ENCODE data around the gene ZCCHC14. TPM values are rescaled to one million over a fixed set of nuclear protein-coding genes. Genes with fewer than 3 reads are reported as not detected.

ZCCHC14 gene
- total and polyA plus RNA-seq, 2 experiments from 2014 or later: 2.7 to 6.3 TPM

- Histone ChIP-seq H3K9me3 (ENCODE audit: low read depth) (no peaks in the 10 kb centered on the region), H3K4me3 (no peak overlapping the region), H3K9me2 (ENCODE audit: insufficient read depth) (no peaks in the 10 kb centered on the region), H3K27ac (no peak overlapping the region), H3F3A (ENCODE audit: insufficient read depth) (peaks cover 20% of the 10 kb centered on the region), H4K20me1 (ENCODE audit: insufficient read depth) (no peaks in the 10 kb centered on the region), H3K4me1 (ENCODE audit: insufficient read depth) (peaks cover 16% of the 10 kb centered on the region), H3K36me3 (ENCODE audit: low read depth) (no peaks in the 10 kb centered on the region), H3K4me2 (ENCODE audit: unreplicated experiment) (no peak overlapping the region), H3K9ac (no peak overlapping the region), H3K79me2 (ENCODE audit: insufficient read depth) (peaks cover 5% of the 10 kb centered on the region), H3K27me3 (replicated peaks; ENCODE audit: insufficient read depth) (no peaks in the 10 kb centered on the region), H2AFZ (no peak overlapping the region)
- TF ChIP-seq EZH2 (IDR thresholded peaks at IDR 0.05; ENCODE audit: insufficient read depth, poor library complexity, severe bottlenecking) (no peak), EZH2phosphoT487 (IDR thresholded peaks at IDR 0.05; ENCODE audit: insufficient read depth, low read depth) (no peak)
- DNase-seq: no peak
- in situ Hi-C loops (cut with MboI): no loop called here
- whole genome bisulfite sequencing, 2 experiments (ENCODE audit: low coverage in 1 of 2, low lambda C conversion rate in 2 of 2, missing lambda C conversion rate in 2 of 2): 93 to 99% methylated on average over 2 of the region's 2 CpGs
Measured at GRCh38 chr16:87496447-87496801, 3.6 kb upstream of the ZCCHC14 start.

DNA sequence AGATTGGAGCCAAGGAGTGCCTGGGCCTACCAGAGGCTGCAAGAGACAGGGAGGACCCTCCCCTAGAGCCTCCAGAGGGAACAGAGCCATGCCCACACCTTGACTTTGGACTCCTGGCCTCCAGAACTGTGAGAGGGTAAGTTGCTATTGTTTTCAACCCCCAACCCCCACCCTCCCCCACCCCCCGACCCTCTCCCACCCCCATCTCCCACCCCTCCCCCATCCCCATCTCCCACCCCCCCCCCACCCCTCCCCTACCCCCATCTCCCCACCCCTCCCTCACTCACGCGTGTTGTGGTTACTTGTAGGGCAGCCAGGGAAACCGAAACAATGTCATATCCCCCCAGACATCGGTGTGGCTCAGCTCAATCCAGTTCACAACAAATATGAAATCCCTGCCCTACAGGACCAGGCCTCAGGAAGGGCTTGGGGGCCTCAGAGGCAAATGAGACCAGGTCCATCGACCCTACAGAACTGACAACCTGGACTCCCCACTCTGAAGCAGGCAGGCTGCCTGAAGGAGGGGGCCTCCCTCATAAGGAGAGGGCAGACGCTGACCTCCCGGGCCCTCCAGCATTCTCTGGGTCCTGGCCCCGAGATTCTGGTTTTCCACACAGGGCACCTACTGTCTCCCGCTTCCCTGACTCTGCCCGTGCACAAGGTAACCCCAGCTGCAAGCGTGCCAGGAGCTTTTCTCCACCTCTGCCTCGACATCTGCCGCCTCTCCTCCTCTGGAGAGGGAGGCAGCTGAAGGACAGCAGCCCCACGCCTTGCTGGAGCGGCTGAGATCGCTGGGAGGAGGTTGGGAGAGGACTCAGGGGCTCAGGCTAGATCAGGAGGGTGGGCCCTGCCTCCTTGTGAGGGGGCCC, 3.0 kb upstream of the ZCCHC14 start:
- no peaks in the 10 kb centered on the region for H3K36me3 ChIP-seq (ENCODE audit: low read depth)
- no peak overlapping the region for H3K9ac ChIP-seq
- in situ Hi-C loops (cut with MboI): no loop called here
- no peak for DNase-seq
- no peak overlapping the region for H3K4me2 ChIP-seq (ENCODE audit: unreplicated experiment)
- H3K9me2 ChIP-seq (ENCODE audit: insufficient read depth): no peaks in the 10 kb centered on the region
- WGBS, 2 experiments (ENCODE audit: low coverage in 1 of 2, low lambda C conversion rate in 2 of 2, missing lambda C conversion rate in 2 of 2): 79 to 88% methylated on average over 15 to 16 of the region's 17 CpGs
- H2AFZ ChIP-seq: no peak overlapping the region
- peaks cover 20% of the 10 kb centered on the region for H3F3A ChIP-seq (ENCODE audit: insufficient read depth)
- peaks cover 11% of the 10 kb centered on the region for H3K79me2 ChIP-seq (ENCODE audit: insufficient read depth)
- H4K20me1 ChIP-seq (ENCODE audit: insufficient read depth): no peaks in the 10 kb centered on the region
- no peak overlapping the region for H3K27ac ChIP-seq
- no peaks in the 10 kb centered on the region for H3K27me3 ChIP-seq (replicated peaks; ENCODE audit: insufficient read depth)
- no peak overlapping the region for H3K4me3 ChIP-seq
- H3K9me3 ChIP-seq (ENCODE audit: low read depth): no peaks in the 10 kb centered on the region
- H3K4me1 ChIP-seq (ENCODE audit: insufficient read depth): peaks cover 16% of the 10 kb centered on the region
- TF ChIP-seq EZH2 (IDR thresholded peaks at IDR 0.05; ENCODE audit: insufficient read depth, poor library complexity, severe bottlenecking) (no peak), EZH2phosphoT487 (IDR thresholded peaks at IDR 0.05; ENCODE audit: insufficient read depth, low read depth) (no peak)

- Histone ChIP-seq H3K4me2 (ENCODE audit: unreplicated experiment) (peak overlapping the region; percentile 83), H3K9ac (peak overlapping the region; percentile 50), H3K27me3 (replicated peaks; ENCODE audit: insufficient read depth) (no peaks in the 10 kb centered on the region), H3K27ac (no peak overlapping the region), H3K79me2 (ENCODE audit: insufficient read depth) (peaks cover 32% of the 10 kb centered on the region), H4K20me1 (ENCODE audit: insufficient read depth) (peaks cover 4% of the 10 kb centered on the region; the same call in 1 of the 2 replicates), H3K9me2 (ENCODE audit: insufficient read depth) (no peaks in the 10 kb centered on the region), H3K36me3 (ENCODE audit: low read depth) (no peaks in the 10 kb centered on the region), H3K4me3 (peak overlapping the region; percentile 67), H3K9me3 (ENCODE audit: low read depth) (no peaks in the 10 kb centered on the region), H3F3A (ENCODE audit: insufficient read depth) (peaks cover 12% of the 10 kb centered on the region), H2AFZ (peak overlapping the region; percentile 83), H3K4me1 (ENCODE audit: insufficient read depth) (peaks cover 21% of the 10 kb centered on the region)
- 27% methylated on average over 22 to 23 of the region's 23 CpGs for WGBS, 2 experiments (ENCODE audit: low coverage in 1 of 2, low lambda C conversion rate in 2 of 2, missing lambda C conversion rate in 2 of 2)
- peak; percentile 61 for DNase-seq
- TF ChIP-seq EZH2 (IDR thresholded peaks at IDR 0.05; ENCODE audit: insufficient read depth, poor library complexity, severe bottlenecking) (no peak), EZH2phosphoT487 (IDR thresholded peaks at IDR 0.05; ENCODE audit: insufficient read depth, low read depth) (no peak)
- in situ Hi-C loops (cut with MboI): no loop called here
Measured at GRCh38 chr16:87493608-87494280, 920 bp upstream of the ZCCHC14 start.

DNA sequence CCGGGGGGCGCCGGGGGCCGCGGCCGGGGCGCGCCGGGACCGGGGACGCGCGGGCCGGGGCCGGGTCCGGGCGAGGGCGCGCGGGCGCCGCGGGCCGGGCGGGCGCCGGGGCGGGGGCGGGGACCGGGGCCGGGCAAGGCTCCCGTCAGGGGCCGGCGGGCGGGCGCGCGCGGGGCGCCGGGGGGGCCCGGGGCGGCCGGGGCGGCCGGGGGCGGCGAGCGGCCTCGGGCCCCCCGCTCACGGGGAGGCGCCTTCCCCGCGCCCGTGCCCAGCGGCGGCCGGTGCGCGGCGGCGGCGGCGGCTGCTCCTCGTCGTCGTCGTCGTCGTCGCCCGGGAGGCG, 563 bp downstream of the ZCCHC14 start:
- H3F3A ChIP-seq (ENCODE audit: insufficient read depth): peaks cover 6% of the 10 kb centered on the region; the same call in 1 of the 2 replicates
- WGBS, 2 experiments (ENCODE audit: low coverage in 1 of 2, low lambda C conversion rate in 2 of 2, missing lambda C conversion rate in 2 of 2): 6 to 7% methylated on average over 6 to 26 of the region's 74 CpGs
- 0 out of 2 replicates have a peak overlapping the region, but pooled peaks have one; percentile 67 for H3K4me3 ChIP-seq
- H4K20me1 ChIP-seq (ENCODE audit: insufficient read depth): peaks cover 4% of the 10 kb centered on the region; the same call in 1 of the 2 replicates
- in situ Hi-C loops (cut with MboI): no loop called here
- peaks cover 32% of the 10 kb centered on the region for H3K4me1 ChIP-seq (ENCODE audit: insufficient read depth)
- TF ChIP-seq EZH2phosphoT487 (IDR thresholded peaks at IDR 0.05; ENCODE audit: insufficient read depth, low read depth) (no peak), EZH2 (IDR thresholded peaks at IDR 0.05; ENCODE audit: insufficient read depth, poor library complexity, severe bottlenecking) (no peak)
- peaks cover 47% of the 10 kb centered on the region for H3K79me2 ChIP-seq (ENCODE audit: insufficient read depth)
- H3K4me2 ChIP-seq (ENCODE audit: unreplicated experiment): no peak overlapping the region
- H3K9me2 ChIP-seq (ENCODE audit: insufficient read depth): no peaks in the 10 kb centered on the region
- no peak overlapping the region; the same call in 1 of the 2 replicates for H3K9ac ChIP-seq
- no peak overlapping the region for H3K27ac ChIP-seq
- no peaks in the 10 kb centered on the region for H3K27me3 ChIP-seq (replicated peaks; ENCODE audit: insufficient read depth)
- peak; percentile 21 for DNase-seq
- H3K36me3 ChIP-seq (ENCODE audit: low read depth): no peaks in the 10 kb centered on the region
- H3K9me3 ChIP-seq (ENCODE audit: low read depth): no peaks in the 10 kb centered on the region
- no peak overlapping the region for H2AFZ ChIP-seq
